Upper lobe of left lung (tissue), 4 donors: ENCODE results near the gene TMEM187.

ENCODE experiments used
- EP300 ChIP-seq, 4 donors: sonication (generic); formaldehyde crosslinking; IDR thresholded peaks; one replicate each; pipeline ENCODE4 v1.5.1; 2017; ENCODE audit warnings: antibody characterized with exemption in 4 of 4, control low read depth in 2 of 4
- POLR2AphosphoS5 ChIP-seq, 2 donors: sonication (generic); formaldehyde crosslinking; IDR thresholded peaks; one replicate each; pipeline ENCODE4 v1.5.1; 2017; ENCODE audit warnings: antibody characterized with exemption in 2 of 2
- TF ChIP-seq, protein P1 (sequence below), 6 experiments: fragments of 450-650 bp in 4 of 6; fragments of 200-600 bp in 2 of 6; sonication (generic) in 2 of 6; IDR thresholded peaks; one replicate each; pipeline ENCODE4 v1.5.1; 2016 to 2019; ENCODE audit warnings: antibody characterized with exemption in 6 of 6

DNA sequence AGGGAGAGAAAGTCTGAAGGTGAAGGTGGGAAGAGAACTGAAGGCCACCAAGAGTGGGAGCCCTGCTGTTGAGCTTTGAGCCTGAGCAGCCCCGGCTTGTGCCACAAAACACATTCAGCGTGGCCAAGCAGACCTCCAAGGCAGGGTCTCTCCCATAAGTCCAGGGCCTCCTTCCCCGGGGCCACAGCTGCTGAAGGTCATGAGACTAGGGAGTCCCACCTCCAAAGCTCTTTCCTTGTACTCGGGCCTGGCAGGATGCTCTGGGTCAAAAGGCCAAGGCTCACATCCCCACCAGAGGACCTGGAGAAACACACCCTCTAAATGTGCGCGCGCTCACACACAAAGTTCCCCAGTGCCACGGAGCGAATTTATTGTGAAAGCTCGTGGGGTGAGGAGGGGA lies 43.0 kb upstream of the TMEM187 start:
- no peak for TF ChIP-seq POLR2AphosphoS5 (IDR thresholded peaks at IDR 0.05)
- TF ChIP-seq, protein P1, sequence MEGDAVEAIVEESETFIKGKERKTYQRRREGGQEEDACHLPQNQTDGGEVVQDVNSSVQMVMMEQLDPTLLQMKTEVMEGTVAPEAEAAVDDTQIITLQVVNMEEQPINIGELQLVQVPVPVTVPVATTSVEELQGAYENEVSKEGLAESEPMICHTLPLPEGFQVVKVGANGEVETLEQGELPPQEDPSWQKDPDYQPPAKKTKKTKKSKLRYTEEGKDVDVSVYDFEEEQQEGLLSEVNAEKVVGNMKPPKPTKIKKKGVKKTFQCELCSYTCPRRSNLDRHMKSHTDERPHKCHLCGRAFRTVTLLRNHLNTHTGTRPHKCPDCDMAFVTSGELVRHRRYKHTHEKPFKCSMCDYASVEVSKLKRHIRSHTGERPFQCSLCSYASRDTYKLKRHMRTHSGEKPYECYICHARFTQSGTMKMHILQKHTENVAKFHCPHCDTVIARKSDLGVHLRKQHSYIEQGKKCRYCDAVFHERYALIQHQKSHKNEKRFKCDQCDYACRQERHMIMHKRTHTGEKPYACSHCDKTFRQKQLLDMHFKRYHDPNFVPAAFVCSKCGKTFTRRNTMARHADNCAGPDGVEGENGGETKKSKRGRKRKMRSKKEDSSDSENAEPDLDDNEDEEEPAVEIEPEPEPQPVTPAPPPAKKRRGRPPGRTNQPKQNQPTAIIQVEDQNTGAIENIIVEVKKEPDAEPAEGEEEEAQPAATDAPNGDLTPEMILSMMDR (IDR thresholded peaks at IDR 0.05) = no peak
- no peak for TF ChIP-seq EP300 (IDR thresholded peaks at IDR 0.05)
